ENCODE results near the gene ANKRD11.

The ANKRD11 gene

GRCh38 chr16:89499767-89500166 is 9.4 kb upstream of the ANKRD11 start:
- no peaks in the 10 kb centered on the region for H3K9me3 ChIP-seq (ENCODE audit: insufficient read depth, low read length)
- no peak for TF ChIP-seq CTCF (IDR thresholded peaks at IDR 0.05; ENCODE audit: insufficient read depth, low read length, poor library complexity, severe bottlenecking)
- TF ChIP-seq EZH2phosphoT487 (conservative IDR thresholded peaks at IDR 0.05; ENCODE audit: low read length), result no peak
- H3K4me2 ChIP-seq (ENCODE audit: low read depth, low read length, poor library complexity, severe bottlenecking), result no peak overlapping the region

GRCh38 chr16:89498839-89499238 is 8.5 kb upstream of the ANKRD11 start:
- Histone ChIP-seq H3K27ac (ENCODE audit: low read depth, low read length) (no peak overlapping the region), H2AFZ (ENCODE audit: low read depth, low read length, severe bottlenecking) (no peak overlapping the region), H3K9me3 (ENCODE audit: insufficient read depth, low read length) (no peaks in the 10 kb centered on the region), H3K4me3 (ENCODE audit: insufficient read depth, low read length, poor library complexity, severe bottlenecking) (no peak overlapping the region), H3K9ac (ENCODE audit: low read length) (no peak overlapping the region), H3K4me2 (ENCODE audit: low read depth, low read length, poor library complexity, severe bottlenecking) (no peak overlapping the region), H3K36me3 (ENCODE audit: low read length) (no peaks in the 10 kb centered on the region), H3K79me2 (ENCODE audit: insufficient read depth, low read length) (no peaks in the 10 kb centered on the region), H3K9me2 (replicated peaks; ENCODE audit: insufficient read depth, low read length) (no peaks in the 10 kb centered on the region), H3F3A (ENCODE audit: insufficient read depth) (0 out of 2 replicates have a peak, but pooled peaks cover 1% of the 10 kb centered on the region), H3K27me3 (ENCODE audit: low read length) (no peaks in the 10 kb centered on the region), H4K20me1 (ENCODE audit: low read depth, low read length) (no peaks in the 10 kb centered on the region)
- TF ChIP-seq EZH2phosphoT487 (conservative IDR thresholded peaks at IDR 0.05; ENCODE audit: low read length), result no peak
- no peak for TF ChIP-seq CTCF (IDR thresholded peaks at IDR 0.05; ENCODE audit: insufficient read depth, low read length, poor library complexity, severe bottlenecking)

More at GRCh38 chr16:89499767-89500166, 9.4 kb upstream of the ANKRD11 start:
- Histone ChIP-seq H3K27ac (ENCODE audit: low read depth, low read length) (no peak overlapping the region), H3K9ac (ENCODE audit: low read length) (no peak overlapping the region), H3F3A (ENCODE audit: insufficient read depth) (0 out of 2 replicates have a peak, but pooled peaks cover 7% of the 10 kb centered on the region), H3K4me3 (ENCODE audit: insufficient read depth, low read length, poor library complexity, severe bottlenecking) (no peak overlapping the region), H3K27me3 (ENCODE audit: low read length) (no peaks in the 10 kb centered on the region), H3K79me2 (ENCODE audit: insufficient read depth, low read length) (no peaks in the 10 kb centered on the region), H2AFZ (ENCODE audit: low read depth, low read length, severe bottlenecking) (no peak overlapping the region), H4K20me1 (ENCODE audit: low read depth, low read length) (no peaks in the 10 kb centered on the region), H3K9me2 (replicated peaks; ENCODE audit: insufficient read depth, low read length) (no peaks in the 10 kb centered on the region), H3K36me3 (ENCODE audit: low read length) (no peaks in the 10 kb centered on the region)

- Histone ChIP-seq H3F3A (ENCODE audit: insufficient read depth) (no peaks in the 10 kb centered on the region), H4K20me1 (ENCODE audit: low read depth, low read length) (no peaks in the 10 kb centered on the region), H3K4me2 (ENCODE audit: low read depth, low read length, poor library complexity, severe bottlenecking) (no peak overlapping the region), H3K36me3 (ENCODE audit: low read length) (no peaks in the 10 kb centered on the region), H3K27me3 (ENCODE audit: low read length) (no peaks in the 10 kb centered on the region), H3K4me3 (ENCODE audit: insufficient read depth, low read length, poor library complexity, severe bottlenecking) (no peak overlapping the region), H3K9me2 (replicated peaks; ENCODE audit: insufficient read depth, low read length) (no peaks in the 10 kb centered on the region), H3K27ac (ENCODE audit: low read depth, low read length) (no peak overlapping the region), H3K9ac (ENCODE audit: low read length) (no peak overlapping the region), H3K9me3 (ENCODE audit: insufficient read depth, low read length) (no peaks in the 10 kb centered on the region), H3K79me2 (ENCODE audit: insufficient read depth, low read length) (peaks cover 11% of the 10 kb centered on the region), H2AFZ (ENCODE audit: low read depth, low read length, severe bottlenecking) (no peak overlapping the region)
- TF ChIP-seq CTCF (IDR thresholded peaks at IDR 0.05; ENCODE audit: insufficient read depth, low read length, poor library complexity, severe bottlenecking) (no peak), EZH2phosphoT487 (conservative IDR thresholded peaks at IDR 0.05; ENCODE audit: low read length) (no peak)
Observed at GRCh38 chr16:89495121-89495520, 4.8 kb upstream of the ANKRD11 start.

Data from SU-DHL-6 (cell line).